Measurements from ENCODE around the gene LAMA2. TPM values are rescaled to one million over a fixed set of nuclear protein-coding genes. Genes with fewer than 3 reads are reported as not detected.

LAMA2 gene
- total RNA-seq, 3 donors from 2014 or later (not counting 1 experiment from before 2014, with no cell fraction given), result 2.1 to 5.3 (median 3.6) TPM

DNA sequence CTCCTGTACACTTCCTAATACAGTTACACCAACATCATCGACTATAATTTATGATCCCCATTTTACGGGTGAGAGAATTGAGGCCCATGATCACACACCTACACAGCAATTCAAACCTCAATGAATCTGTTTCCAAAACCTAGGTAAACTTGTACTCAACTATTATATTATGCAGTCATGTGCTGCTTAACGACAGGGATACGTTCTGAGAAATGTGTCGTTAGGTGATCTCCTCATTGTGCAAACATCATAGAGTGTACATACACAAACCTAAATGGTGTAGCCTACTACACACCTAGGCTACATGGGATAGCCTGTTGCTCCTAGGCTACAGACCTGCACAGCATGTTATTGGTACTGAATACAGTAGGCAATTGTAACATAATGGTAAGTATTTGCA is 441.4 kb downstream of the LAMA2 start:
- Histone ChIP-seq H3K9me3 (ENCODE audit: control insufficient read depth, insufficient read depth, low read length) (no peaks in the 10 kb centered on the region), H3K4me3 (ENCODE audit: low read length) (no peak overlapping the region), H3K36me3 (ENCODE audit: control insufficient read depth, insufficient read depth, low read length) (no peaks in the 10 kb centered on the region), H3K27ac (ENCODE audit: low read length) (no peak overlapping the region), H3K4me1 (ENCODE audit: control insufficient read depth, insufficient read depth, low read length) (no peaks in the 10 kb centered on the region), H3K27me3 (ENCODE audit: control insufficient read depth, insufficient read depth, low read length) (no peaks in the 10 kb centered on the region)
- ATAC-seq (no peak), DNase-seq (no peak)
- WGBS (ENCODE audit: insufficient coverage), result 98% methylated on average over 5 of the region's 5 CpGs
- Mint-ChIP-seq H3K4me3 (no peak overlapping the region), H3K27ac (no peak overlapping the region), H3K9me3 (no peaks in the 10 kb centered on the region), H3K4me1 (no peaks in the 10 kb centered on the region), H3K36me3 (no peaks in the 10 kb centered on the region), H3K27me3 (ENCODE audit: low read depth in 2 of 2) (no peaks in the 10 kb centered on the region)
- TF ChIP-seq CTCF (IDR thresholded peaks at IDR 0.05), result no peak
- intact Hi-C loops (cut with micrococcal nuclease), result no loop called here

DNA sequence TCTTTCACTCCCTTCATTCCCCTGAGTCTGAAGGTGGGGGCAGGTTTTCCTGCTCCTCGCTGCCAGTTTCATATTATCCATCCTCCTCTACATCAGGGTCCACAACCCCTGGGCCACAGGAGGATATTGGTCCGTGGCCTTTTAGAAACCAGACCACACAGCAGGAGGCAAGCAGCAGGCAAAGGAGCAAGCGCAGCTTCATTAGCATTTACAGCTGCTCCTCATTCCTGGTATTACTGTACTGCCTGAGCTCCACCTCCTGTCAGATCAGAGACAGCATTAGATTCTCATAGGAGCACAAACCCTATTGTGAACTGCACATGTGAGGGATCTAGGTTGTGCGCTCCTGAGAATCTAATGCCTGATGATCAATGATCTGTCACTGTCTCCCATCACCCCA is 446.7 kb downstream of the LAMA2 start:
- 75% methylated on average over 4 of the region's 4 CpGs for WGBS (ENCODE audit: insufficient coverage)
- Histone ChIP-seq H3K9me3 (ENCODE audit: control insufficient read depth, insufficient read depth, low read length) (no peaks in the 10 kb centered on the region), H3K4me1 (ENCODE audit: control insufficient read depth, insufficient read depth, low read length) (no peaks in the 10 kb centered on the region), H3K27me3 (ENCODE audit: control insufficient read depth, insufficient read depth, low read length) (no peaks in the 10 kb centered on the region), H3K4me3 (ENCODE audit: low read length) (no peak overlapping the region), H3K27ac (ENCODE audit: low read length) (no peak overlapping the region), H3K36me3 (ENCODE audit: control insufficient read depth, insufficient read depth, low read length) (no peaks in the 10 kb centered on the region)
- H3K4me1 Mint-ChIP-seq, result no peaks in the 10 kb centered on the region
- no peak for ATAC-seq
- H3K27ac Mint-ChIP-seq, result no peak overlapping the region
- DNase-seq, result no peak
- H3K27me3 Mint-ChIP-seq (ENCODE audit: low read depth in 2 of 2), result no peaks in the 10 kb centered on the region
- H3K4me3 Mint-ChIP-seq, result no peak overlapping the region
- H3K9me3 Mint-ChIP-seq, result no peaks in the 10 kb centered on the region
- intact Hi-C loops (cut with micrococcal nuclease), result no loop called here
- no peaks in the 10 kb centered on the region for H3K36me3 Mint-ChIP-seq
- TF ChIP-seq CTCF (IDR thresholded peaks at IDR 0.05), result no peak

DNA sequence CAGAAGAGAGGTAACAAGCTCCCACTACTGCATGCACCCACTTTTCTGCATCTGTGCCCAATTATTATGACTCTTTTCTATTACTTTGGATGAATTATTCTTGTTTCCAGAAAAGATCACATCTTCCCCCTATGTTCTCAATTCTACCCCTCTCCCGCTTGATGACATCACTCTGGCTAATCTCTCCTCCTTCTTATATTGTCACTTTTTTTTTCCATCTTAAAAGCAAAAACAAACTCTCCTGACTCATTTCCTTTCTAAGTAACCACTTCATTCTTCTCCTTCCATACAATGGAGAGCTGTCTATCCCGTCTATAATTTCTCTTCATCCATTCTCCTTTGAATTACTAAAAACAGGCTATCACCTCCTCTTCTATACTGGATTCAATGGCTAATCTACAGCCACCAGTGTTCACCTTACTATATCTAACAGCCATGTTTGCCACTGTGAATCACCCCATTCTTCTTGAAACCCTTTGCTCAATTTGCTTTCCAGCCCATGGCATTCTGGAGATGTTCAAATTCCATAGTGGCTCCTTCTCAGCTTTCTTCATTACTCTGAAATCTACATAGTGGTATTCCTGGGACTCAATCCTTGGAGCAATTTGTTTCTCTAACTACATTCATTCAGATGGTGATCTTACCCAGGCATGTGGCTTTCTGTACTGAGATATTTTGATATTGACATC is 448.7 kb downstream of the LAMA2 start:
- no peaks in the 10 kb centered on the region for H3K9me3 Mint-ChIP-seq

More for the DNA sequence above, 448.7 kb downstream of the LAMA2 start:
- H3K36me3 ChIP-seq (ENCODE audit: control insufficient read depth, insufficient read depth, low read length), result no peaks in the 10 kb centered on the region
- WGBS (ENCODE audit: insufficient coverage), result 65% methylated on average over 2 of the region's 2 CpGs
- H3K4me1 ChIP-seq (ENCODE audit: control insufficient read depth, insufficient read depth, low read length), result no peaks in the 10 kb centered on the region
- intact Hi-C loops (cut with micrococcal nuclease), result no loop called here
- no peaks in the 10 kb centered on the region for H3K9me3 ChIP-seq (ENCODE audit: control insufficient read depth, insufficient read depth, low read length)
- no peak overlapping the region for H3K4me3 Mint-ChIP-seq
- no peak for TF ChIP-seq CTCF (IDR thresholded peaks at IDR 0.05)
- ATAC-seq, result no peak
- no peak overlapping the region for H3K4me3 ChIP-seq (ENCODE audit: low read length)
- H3K4me1 Mint-ChIP-seq, result no peaks in the 10 kb centered on the region
- H3K36me3 Mint-ChIP-seq, result no peaks in the 10 kb centered on the region
- no peak overlapping the region for H3K27ac ChIP-seq (ENCODE audit: low read length)
- no peaks in the 10 kb centered on the region for H3K27me3 ChIP-seq (ENCODE audit: control insufficient read depth, insufficient read depth, low read length)
- no peak for DNase-seq
- H3K27ac Mint-ChIP-seq, result no peak overlapping the region
- no peaks in the 10 kb centered on the region for H3K27me3 Mint-ChIP-seq (ENCODE audit: low read depth in 2 of 2)
